ENCODE results near the gene SLC4A4.

DNA sequence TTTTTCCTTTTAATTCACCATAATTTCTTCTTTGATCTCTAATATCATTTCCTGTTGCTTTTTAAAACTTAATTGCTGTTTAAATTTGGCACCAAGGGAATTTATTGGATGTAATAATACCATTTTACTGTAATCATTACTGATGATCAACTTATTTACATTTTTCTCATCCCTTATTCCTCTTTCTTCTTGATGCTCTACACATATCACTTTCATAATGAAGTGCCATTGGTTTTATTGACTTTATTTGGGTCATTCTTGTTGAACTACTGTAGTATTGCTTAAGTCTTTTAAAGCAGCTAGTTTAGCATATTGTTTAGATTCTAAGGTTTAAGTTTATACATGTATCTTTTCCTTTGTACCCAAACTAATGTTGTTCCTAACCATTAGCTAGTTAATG lies 130.7 kb downstream of the SLC4A4 start:
- TF ChIP-seq POLR2A (IDR thresholded peaks at IDR 0.05; ENCODE audit: low read length) (no peak), GATA1 (IDR thresholded peaks at IDR 0.05; ENCODE audit: low read depth, low read length) (no peak)

All from erythroblast (primary cell).